GM23248 (cell line): ENCODE measurements around the gene CSF2.

ENCODE experiments used
- EZH2 ChIP-seq: fragments of 200-600 bp; sonication (generic); IDR thresholded peaks from 2 replicates; pipeline ENCODE4 v1.6.1; 2018; ENCODE audit warnings: antibody characterized with exemption, mild to moderate bottlenecking; ENCODE audit not compliant: insufficient read depth, poor library complexity, severe bottlenecking
- EZH2phosphoT487 ChIP-seq: fragments of 200-600 bp; sonication (generic); IDR thresholded peaks from 2 replicates; pipeline ENCODE4 v1.6.1; 2018; ENCODE audit warnings: antibody characterized with exemption, moderate library complexity, mild to moderate bottlenecking, low read depth; ENCODE audit not compliant: insufficient read depth

DNA sequence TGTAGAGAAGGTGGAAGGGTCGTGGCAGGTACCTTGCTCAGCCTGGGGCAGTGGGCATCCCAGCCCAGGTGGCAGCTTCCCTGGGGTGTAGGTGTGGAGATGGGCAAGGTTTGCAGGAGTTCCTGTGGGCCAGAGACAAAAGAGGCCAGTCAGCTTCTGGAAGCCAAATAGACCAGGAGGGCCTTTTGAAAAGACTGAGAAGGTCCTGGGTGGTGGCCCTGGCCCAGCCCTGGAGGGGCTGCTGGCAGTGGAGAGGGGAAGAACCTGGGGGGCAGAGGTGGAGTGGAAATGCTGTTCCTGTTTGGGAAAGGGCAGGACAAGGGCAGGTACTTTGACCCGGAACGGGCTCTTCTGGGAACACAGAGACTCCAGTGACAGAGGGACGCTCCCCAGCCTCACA lies 20.1 kb upstream of the CSF2 start:
- TF ChIP-seq EZH2 (no peak), EZH2phosphoT487 (no peak)
